Esophagus muscularis mucosa (tissue), 4 donors: ENCODE results near the gene MXD3. TPM values are rescaled to one million over a fixed set of nuclear protein-coding genes. Genes with fewer than 3 reads are reported as not detected.

ENCODE experiments used
- DNase-seq: peaks from one replicate; pipeline ENCODE4 v3.0.0-alpha.2; 2017; ENCODE audit errors: extremely low spot score
- H3K27ac ChIP-seq, 4 donors: fragments of 200-600 bp; sonication (generic); replicated peaks in 1 of 4; 1 replicate in 3 of 4; 2 replicates in 1 of 4; pipeline ENCODE4 v1.5.1; 2016 to 2019; ENCODE audit warnings: mild to moderate bottlenecking in 1 of 4
- H3K27me3 ChIP-seq, 4 donors: fragments of 200-600 bp; sonication (generic); one replicate each; pipeline versions ENCODE4 v1.5.1 to v1.6.0; 2016 to 2019
- H3K36me3 ChIP-seq, 4 donors: fragments of 200-600 bp; sonication (generic); one replicate each; pipeline ENCODE4 v1.5.1; 2016 to 2019
- H3K4me1 ChIP-seq, 4 donors: fragments of 200-600 bp; sonication (generic); one replicate each; pipeline ENCODE4 v1.5.1; 2016 to 2019
- H3K4me3 ChIP-seq, 4 donors: fragments of 200-600 bp; sonication (generic); 1 replicate in 2 of 4; 2 replicates in 2 of 4; pipeline ENCODE4 v1.5.1; 2016 to 2019; ENCODE audit warnings: mild to moderate bottlenecking in 4 of 4, moderate library complexity in 1 of 4
- H3K9me3 ChIP-seq, 4 donors: fragments of 200-600 bp; sonication (generic); 1 replicate in 3 of 4; 2 replicates in 1 of 4; pipeline ENCODE4 v1.5.1; 2016 to 2019
- CTCF ChIP-seq, 3 experiments: fragments of 200-600 bp in 2 of 3; fragments of 450-650 bp in 1 of 3; sonication (generic) in 2 of 3; IDR thresholded peaks; one replicate each; pipeline ENCODE4 v1.5.1; 2017 to 2019; ENCODE audit warnings: antibody characterized with exemption in 3 of 3, mild to moderate bottlenecking in 2 of 3, moderate library complexity in 1 of 3
- EP300 ChIP-seq: sonication (generic); formaldehyde crosslinking; IDR thresholded peaks from one replicate; pipeline ENCODE4 v1.6.1; 2017; ENCODE audit warnings: antibody characterized with exemption
- POLR2A ChIP-seq: fragments of 450-650 bp; IDR thresholded peaks from one replicate; pipeline ENCODE4 v1.6.1; 2017; ENCODE audit warnings: antibody characterized with exemption, moderate library complexity, mild to moderate bottlenecking, low read depth
- POLR2AphosphoS5 ChIP-seq, 2 donors: sonication (generic); formaldehyde crosslinking; IDR thresholded peaks; one replicate each; pipeline ENCODE4 v1.6.1; 2017; ENCODE audit warnings: antibody characterized with exemption in 2 of 2
- WGBS: methylation state at CpG from one replicate; pipeline ENCODE4 v1.1.5; 2018; 5-methylcytosine and 5-hydroxymethylcytosine counted together
- intact Hi-C: fragments of 100-400 bp; cut with DNase I; formaldehyde crosslinking; loops from one replicate; pipeline ENCODE4 v1.15.1; 2023
- total RNA-seq, 4 donors: library from RNA; depleted of rRNA; stranded (reverse); fragments of >200 nt; gene quantifications; one replicate each; pipeline versions ENCODE4 v1.1.0 to v1.2.1, GENCODE V29; 2016

MXD3 gene
- total RNA-seq, 4 donors from 2014 or later: 2.5 to 11.2 (median 7.9) TPM

GRCh38 chr5:177328545-177329231 is 17.0 kb upstream of the MXD3 start:
- Histone ChIP-seq H3K27me3 (no peaks in the 10 kb centered on the region), H3K36me3 (peaks cover 34 to 62% (median 49%) of the 10 kb centered on the region in 4 donors), H3K27ac (peak overlapping the region in 1 of 4 donors; percentile 45), H3K4me3 (no peak overlapping the region), H3K9me3 (no peaks in the 10 kb centered on the region), H3K4me1 (peaks cover 0 to 12% (median 5%) of the 10 kb centered on the region in 4 donors)
- intact Hi-C loops: no loop called here
- DNase-seq: no peak
- WGBS: 88% methylated on average over 19 of the region's 19 CpGs
- TF ChIP-seq EP300: no peak

- no peaks in the 10 kb centered on the region for H3K27me3 ChIP-seq
- peak overlapping the region in 2 of 4 donors; percentile 45 to 47 for H3K27ac ChIP-seq
- DNase-seq: no peak
- intact Hi-C loops: no loop called here
- peaks cover 0 to 12% (median 5%) of the 10 kb centered on the region in 4 donors for H3K4me1 ChIP-seq
- H3K36me3 ChIP-seq: peaks cover 25 to 53% (median 40%) of the 10 kb centered on the region in 4 donors
- no peaks in the 10 kb centered on the region for H3K9me3 ChIP-seq
- 73% methylated on average over 23 of the region's 28 CpGs for WGBS
- no peak for TF ChIP-seq EP300
- no peak for TF ChIP-seq CTCF (IDR thresholded peaks at IDR 0.05)
- TF ChIP-seq POLR2AphosphoS5 (IDR thresholded peaks at IDR 0.05): no peak
- TF ChIP-seq POLR2A: no peak
- no peak overlapping the region for H3K4me3 ChIP-seq
Observed at GRCh38 chr5:177327539-177328522, 16.1 kb upstream of the MXD3 start.

GRCh38 chr5:177325868-177326381 is 14.2 kb upstream of the MXD3 start:
- no peak for TF ChIP-seq EP300
- TF ChIP-seq POLR2A: no peak
- TF ChIP-seq CTCF (IDR thresholded peaks at IDR 0.05): no peak
- TF ChIP-seq POLR2AphosphoS5 (IDR thresholded peaks at IDR 0.05): no peak
- Histone ChIP-seq H3K4me1 (peaks cover 0 to 12% (median 5%) of the 10 kb centered on the region in 4 donors), H3K36me3 (peaks cover 6 to 36% (median 23%) of the 10 kb centered on the region in 4 donors), H3K9me3 (no peaks in the 10 kb centered on the region), H3K27ac (no peak overlapping the region), H3K27me3 (no peaks in the 10 kb centered on the region), H3K4me3 (no peak overlapping the region)
- intact Hi-C loops: no loop called here
- WGBS: 89% methylated on average over 1 of the region's 1 CpG
- no peak for DNase-seq

GRCh38 chr5:177320879-177321278 is 9.2 kb upstream of the MXD3 start:
- Histone ChIP-seq H3K4me3 (no peak overlapping the region), H3K27me3 (no peaks in the 10 kb centered on the region), H3K4me1 (peaks cover 0 to 4% (median 0%) of the 10 kb centered on the region in 4 donors), H3K36me3 (peaks cover 0 to 17% (median 11%) of the 10 kb centered on the region in 4 donors), H3K9me3 (no peaks in the 10 kb centered on the region), H3K27ac (no peak overlapping the region)
- intact Hi-C loops: no loop called here
- DNase-seq: no peak
- TF ChIP-seq POLR2AphosphoS5 (IDR thresholded peaks at IDR 0.05) (no peak), CTCF (IDR thresholded peaks at IDR 0.05) (no peak), EP300 (no peak), POLR2A (no peak)
- 68% methylated on average over 7 of the region's 7 CpGs for WGBS
